Activated CD4-positive, alpha-beta T cell treated with anti-CD3 and anti-CD28 coated beads for 36 hours (primary cell): Measurements from ENCODE around the gene PSMA7. TPM values are rescaled to one million over a fixed set of nuclear protein-coding genes. Genes with fewer than 3 reads are reported as not detected.

ENCODE experiments used
- ATAC-seq: fragments of 200-7000 bp; cut with Tn5 transposase; one replicate; pipeline ENCODE4 v1.10.0; 2021; ENCODE audit warnings: mild to moderate bottlenecking, moderate library complexity
- CTCF ChIA-PET: fragments of 350-600 bp; sonication (Branson Sonifier 250); formaldehyde crosslinking; loops from one replicate; lab custom pipeline; 2021; ENCODE audit warnings: antibody characterized with exemption; lab: Charles Lee
- POLR2A ChIA-PET: fragments of 350-600 bp; sonication (Branson Sonifier 250); formaldehyde crosslinking; loops from one replicate; lab custom pipeline; 2021; ENCODE audit warnings: antibody characterized with exemption, inconsistent platforms; lab: Charles Lee
- DNase-seq: peaks from one replicate; pipeline ENCODE4 v3.0.0-alpha.2; 2020
- H3K27ac Mint-ChIP-seq: one replicate; pipeline ENCODE4 v1.8.0; 2021; ENCODE audit warnings: mixed read lengths
- H3K27me3 Mint-ChIP-seq: one replicate; pipeline ENCODE4 v1.8.0; 2021; ENCODE audit warnings: mixed read lengths
- H3K36me3 Mint-ChIP-seq: one replicate; pipeline ENCODE4 v1.8.0; 2021; ENCODE audit warnings: low read depth, mixed read lengths
- H3K4me1 Mint-ChIP-seq: one replicate; pipeline ENCODE4 v1.8.0; 2021; ENCODE audit warnings: mixed read lengths
- H3K4me3 Mint-ChIP-seq: one replicate; pipeline ENCODE4 v1.8.0; 2021; ENCODE audit warnings: mild to moderate bottlenecking, moderate library complexity, mixed read lengths
- H3K9me3 Mint-ChIP-seq: one replicate; pipeline ENCODE4 v1.8.0; 2021; ENCODE audit warnings: low read depth, mixed read lengths
- intact Hi-C, 2 experiments: fragments of 100-400 bp; cut with DNase I in 1 of 2; cut with micrococcal nuclease in 1 of 2; formaldehyde crosslinking; loops; one replicate each; pipeline versions ENCODE4 v1.14.2 to v1.15.1; 2022 to 2024; cut with DNase I, micrococcal nuclease
- total RNA-seq, 2 experiments: library from RNA; stranded (reverse); gene quantifications; one replicate each; pipeline ENCODE4 v1.2.3, GENCODE V29; 2021

Gene PSMA7
- total RNA-seq, 2 experiments from 2014 or later: 208 to 296 TPM

DNA sequence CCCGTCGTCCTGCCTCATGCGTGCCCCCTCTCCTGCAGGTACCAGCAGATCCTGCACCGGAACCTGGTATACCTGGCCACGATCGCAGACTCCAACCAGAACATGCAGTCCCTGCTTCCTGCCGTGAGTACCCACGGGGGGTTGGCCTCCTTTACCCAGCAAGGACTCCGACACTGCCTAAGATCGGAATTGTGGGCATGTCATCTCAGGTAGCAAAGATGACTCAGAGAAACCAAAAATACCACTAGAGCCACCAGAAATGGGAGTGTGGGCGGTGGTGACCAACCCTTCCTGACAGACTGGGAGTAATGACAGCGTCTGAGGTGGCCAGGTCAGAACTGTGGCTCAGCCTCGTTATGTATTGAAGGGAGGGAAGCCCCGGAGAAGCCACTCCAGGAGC lies 16.6 kb upstream of the PSMA7 start:
- DNase-seq (peak; percentile 82), ATAC-seq (peak; percentile 83)
- Mint-ChIP-seq H3K36me3 (peaks cover 15% of the 10 kb centered on the region), H3K4me3 (peak overlapping the region; percentile 26), H3K9me3 (no peaks in the 10 kb centered on the region), H3K27me3 (no peaks in the 10 kb centered on the region), H3K4me1 (peaks cover 15% of the 10 kb centered on the region), H3K27ac (peak overlapping the region; percentile 30)
- POLR2A ChIA-PET: no interaction called here
- CTCF ChIA-PET: interaction anchor here (0.7 kb wide), 1 partner anchor 71 kb away, joined by 3 read pairs; no protein-coding TSS in a partner anchor
- intact Hi-C loops: loop anchor here in 1 of 2 experiments (1.0 kb wide), 1 partner anchor 38 kb away; the partner anchor contains the start of gene LSM14B

GRCh38 chr20:62159052-62159451 lies 15.9 kb upstream of the PSMA7 start:
- ATAC-seq: no peak
- Mint-ChIP-seq H3K27ac (no peak overlapping the region), H3K9me3 (no peaks in the 10 kb centered on the region), H3K4me1 (peaks cover 15% of the 10 kb centered on the region), H3K36me3 (peaks cover 22% of the 10 kb centered on the region), H3K4me3 (no peak overlapping the region), H3K27me3 (no peaks in the 10 kb centered on the region)
- intact Hi-C loops: no loop called here
- POLR2A ChIA-PET: no interaction called here
- DNase-seq: no peak
- CTCF ChIA-PET: interaction anchor here (0.7 kb wide), 1 partner anchor 70 kb away, joined by 3 read pairs; no protein-coding TSS in a partner anchor

DNA sequence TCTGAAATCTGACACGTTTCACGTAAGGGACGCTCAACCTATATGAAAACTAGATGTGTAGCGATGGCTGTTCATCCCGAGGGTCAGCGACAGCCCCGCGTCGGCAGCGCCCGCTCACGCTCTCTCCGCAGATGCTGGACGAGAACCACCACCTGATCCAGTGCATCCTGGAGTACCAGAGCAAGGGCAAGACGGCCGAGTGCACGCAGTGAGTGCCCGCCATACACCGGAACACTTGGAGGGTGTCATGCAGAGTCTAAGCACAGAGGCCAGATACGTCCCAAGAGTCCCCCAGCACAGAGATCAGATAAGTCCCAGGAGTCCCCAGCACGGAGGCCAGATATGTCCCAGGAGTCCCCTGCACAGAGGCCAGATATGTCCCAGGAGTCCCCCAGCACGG lies 15.3 kb upstream of the PSMA7 start:
- peaks cover 28% of the 10 kb centered on the region for H3K36me3 Mint-ChIP-seq

GRCh38 chr20:62158088-62158400 lies 14.8 kb upstream of the PSMA7 start:
- peaks cover 15% of the 10 kb centered on the region for H3K4me1 Mint-ChIP-seq
- DNase-seq: no peak
- H3K27me3 Mint-ChIP-seq: no peaks in the 10 kb centered on the region
- peaks cover 31% of the 10 kb centered on the region for H3K36me3 Mint-ChIP-seq
- ATAC-seq: no peak
- ChIA-PET POLR2A (no interaction called here), CTCF (no interaction called here)
- H3K9me3 Mint-ChIP-seq: no peaks in the 10 kb centered on the region
- H3K4me3 Mint-ChIP-seq: no peak overlapping the region
- no peak overlapping the region for H3K27ac Mint-ChIP-seq
- intact Hi-C loops: no loop called here

More for the DNA sequence above, 15.3 kb upstream of the PSMA7 start:
- H3K27me3 Mint-ChIP-seq: no peaks in the 10 kb centered on the region
- no peaks in the 10 kb centered on the region for H3K9me3 Mint-ChIP-seq
- H3K4me3 Mint-ChIP-seq: no peak overlapping the region
- POLR2A ChIA-PET: no interaction called here
- intact Hi-C loops: no loop called here
- ATAC-seq: no peak
- CTCF ChIA-PET: no interaction called here
- no peak overlapping the region for H3K27ac Mint-ChIP-seq
- DNase-seq: no peak
- peaks cover 15% of the 10 kb centered on the region for H3K4me1 Mint-ChIP-seq

- Mint-ChIP-seq H3K36me3 (peaks cover 34% of the 10 kb centered on the region), H3K27ac (no peak overlapping the region), H3K4me3 (no peak overlapping the region), H3K9me3 (no peaks in the 10 kb centered on the region), H3K4me1 (peaks cover 15% of the 10 kb centered on the region), H3K27me3 (no peaks in the 10 kb centered on the region)
- intact Hi-C loops: loop anchor here (1.0 to 2.0 kb wide), 3 partner anchors 12 to 147 kb away; no protein-coding TSS in a partner anchor
- ATAC-seq: no peak
- no peak for DNase-seq
- ChIA-PET POLR2A (no interaction called here), CTCF (no interaction called here)
Measured at GRCh38 chr20:62157387-62158087, 14.3 kb upstream of the PSMA7 start.

DNA sequence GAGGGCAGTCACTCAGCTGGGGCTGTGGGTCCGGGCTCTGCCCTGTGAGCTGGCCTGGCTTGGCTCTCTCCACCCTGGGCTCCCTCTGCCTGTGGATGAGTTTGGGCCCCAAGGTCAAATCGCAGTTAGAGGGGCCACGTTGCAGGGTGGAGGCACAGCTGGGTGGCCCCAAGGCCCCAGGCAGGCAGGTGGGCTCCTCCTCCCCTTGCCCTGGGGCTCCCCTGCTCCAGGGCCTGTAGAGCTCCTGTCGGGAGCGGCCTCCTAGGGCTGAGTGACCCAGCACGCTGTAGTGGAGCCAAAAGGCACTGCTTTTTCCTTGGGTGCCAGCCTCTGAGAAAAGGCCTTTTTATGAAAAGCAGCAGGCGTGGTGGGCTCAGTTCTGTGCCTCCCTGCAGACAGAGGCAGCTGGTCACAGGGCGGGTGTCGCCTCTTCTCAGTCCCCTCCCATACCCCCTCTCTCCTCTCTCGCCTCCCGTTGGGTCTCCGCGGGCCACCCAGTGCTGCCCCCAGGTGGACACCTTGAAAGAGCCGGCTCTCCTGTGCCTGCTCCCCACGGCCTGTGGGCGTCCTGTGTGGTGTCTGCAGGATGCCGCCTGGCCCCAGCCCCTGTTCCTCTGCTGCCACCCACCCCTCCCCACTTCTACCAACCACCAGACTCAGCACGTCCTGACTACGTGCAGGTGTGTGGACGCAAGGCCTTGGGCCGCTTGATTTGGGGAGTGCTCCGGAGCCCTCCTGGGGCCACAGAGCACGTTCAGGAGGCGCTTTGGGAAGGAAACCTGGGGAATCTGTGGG lies 13.6 kb upstream of the PSMA7 start:
- ChIA-PET CTCF (interaction anchor here (0.5 to 1.3 kb wide), 6 partner anchors 15 to 199 kb away, joined by 3 to 10 read pairs (median 3); partner anchors contain the start of gene MTG2), POLR2A (interaction anchor here (1.0 kb wide), 1 partner anchor 14 kb away, joined by 3 read pairs; no protein-coding TSS in a partner anchor)
- H3K4me1 Mint-ChIP-seq: peaks cover 15% of the 10 kb centered on the region
- peaks cover 40% of the 10 kb centered on the region for H3K36me3 Mint-ChIP-seq
- no peaks in the 10 kb centered on the region for H3K9me3 Mint-ChIP-seq
- no peaks in the 10 kb centered on the region for H3K27me3 Mint-ChIP-seq
- ATAC-seq: peak; percentile 85
- intact Hi-C loops: loop anchor here (1.0 to 2.0 kb wide), 3 partner anchors 11 to 146 kb away; no protein-coding TSS in a partner anchor
- DNase-seq: peak; percentile 86
- H3K4me3 Mint-ChIP-seq: no peak overlapping the region
- no peak overlapping the region for H3K27ac Mint-ChIP-seq

GRCh38 chr20:62156254-62156556 lies 13.0 kb upstream of the PSMA7 start:
- peaks cover 40% of the 10 kb centered on the region for H3K36me3 Mint-ChIP-seq
- intact Hi-C loops: loop anchor here in 1 of 2 experiments (2.0 kb wide), 1 partner anchor 145 kb away; no protein-coding TSS in a partner anchor

GRCh38 chr20:62155428-62156253 lies 12.4 kb upstream of the PSMA7 start:
- Mint-ChIP-seq H3K4me3 (no peak overlapping the region), H3K4me1 (peaks cover 15% of the 10 kb centered on the region), H3K36me3 (peaks cover 38% of the 10 kb centered on the region), H3K27me3 (no peaks in the 10 kb centered on the region), H3K9me3 (no peaks in the 10 kb centered on the region), H3K27ac (no peak overlapping the region)
- POLR2A ChIA-PET: interaction anchor here (1.0 kb wide), 1 partner anchor 13 kb away, joined by 3 read pairs; no protein-coding TSS in a partner anchor
- ATAC-seq: no peak
- CTCF ChIA-PET: interaction anchor here (0.7 to 1.3 kb wide), 3 partner anchors 96 to 144 kb away, joined by 3 to 10 read pairs (median 3); no protein-coding TSS in a partner anchor
- intact Hi-C loops: loop anchor here in 1 of 2 experiments (2.0 kb wide), 1 partner anchor 145 kb away; no protein-coding TSS in a partner anchor
- no peak for DNase-seq

More at GRCh38 chr20:62156254-62156556, 13.0 kb upstream of the PSMA7 start:
- DNase-seq (no peak), ATAC-seq (no peak)
- H3K4me3 Mint-ChIP-seq: no peak overlapping the region
- H3K9me3 Mint-ChIP-seq: no peaks in the 10 kb centered on the region
- peaks cover 15% of the 10 kb centered on the region for H3K4me1 Mint-ChIP-seq
- ChIA-PET POLR2A (interaction anchor here (1.0 kb wide), 1 partner anchor 14 kb away, joined by 3 read pairs; no protein-coding TSS in a partner anchor), CTCF (interaction anchor here (0.5 to 1.3 kb wide), 6 partner anchors 14 to 198 kb away, joined by 3 to 10 read pairs (median 3); partner anchors contain the start of gene MTG2)
- no peaks in the 10 kb centered on the region for H3K27me3 Mint-ChIP-seq
- no peak overlapping the region for H3K27ac Mint-ChIP-seq

DNA sequence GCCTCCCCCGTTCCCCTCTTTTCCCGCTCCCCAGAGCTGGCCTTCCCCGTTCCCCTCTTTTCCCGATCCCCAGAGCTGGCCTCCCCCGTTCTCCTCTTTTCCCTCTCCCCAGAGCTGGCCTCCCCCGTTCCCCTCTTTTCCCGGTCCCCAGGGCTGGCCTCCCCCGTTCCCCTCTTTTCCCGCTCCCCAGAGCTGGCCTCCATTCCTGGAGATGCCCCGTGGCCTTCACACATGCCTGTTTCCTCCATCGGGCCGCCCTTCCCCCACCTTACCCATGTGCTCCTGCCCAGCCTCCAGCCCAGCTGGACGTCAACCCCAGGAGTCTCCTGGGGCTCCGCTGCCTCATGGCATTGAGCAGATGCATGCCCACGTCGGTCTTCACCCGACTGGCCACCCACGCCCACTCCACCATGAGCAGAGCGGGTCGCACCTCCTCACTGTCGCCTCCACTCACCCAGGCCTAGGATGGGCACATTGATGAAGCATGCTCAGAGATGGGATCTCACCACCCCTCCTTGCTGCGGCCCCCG lies 8.7 kb upstream of the PSMA7 start:
- intact Hi-C loops: no loop called here
- CTCF ChIA-PET: no interaction called here
- DNase-seq (no peak), ATAC-seq (no peak)
- POLR2A ChIA-PET: no interaction called here
- H3K27ac Mint-ChIP-seq: no peak overlapping the region
- H3K36me3 Mint-ChIP-seq: peaks cover 30% of the 10 kb centered on the region
- no peaks in the 10 kb centered on the region for H3K27me3 Mint-ChIP-seq
- H3K4me1 Mint-ChIP-seq: peaks cover 15% of the 10 kb centered on the region
- H3K9me3 Mint-ChIP-seq: no peaks in the 10 kb centered on the region
- no peak overlapping the region for H3K4me3 Mint-ChIP-seq

DNA sequence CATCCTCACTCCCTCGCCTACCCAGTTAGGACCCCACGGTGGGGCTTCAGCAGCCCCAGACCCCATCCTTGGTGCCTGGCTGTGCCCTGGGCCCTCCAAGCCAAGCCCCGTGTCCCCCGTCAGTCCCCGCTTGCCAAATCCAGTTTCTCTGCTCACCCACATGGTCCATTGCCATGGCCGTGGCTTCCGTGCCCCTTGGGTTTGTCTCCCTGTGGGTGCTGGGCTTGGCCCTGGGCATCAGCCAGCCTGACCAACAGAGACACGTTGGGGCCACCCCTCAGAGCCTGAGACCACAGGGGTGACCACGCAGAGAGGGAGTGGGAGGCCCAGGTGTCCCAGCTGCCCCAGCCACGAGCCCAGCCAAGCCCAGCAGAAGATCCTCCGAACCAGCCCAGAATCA lies 8.0 kb upstream of the PSMA7 start:
- peaks cover 15% of the 10 kb centered on the region for H3K4me1 Mint-ChIP-seq
- POLR2A ChIA-PET: interaction anchor here (0.6 kb wide), 1 partner anchor 164 kb away, joined by 4 read pairs; no protein-coding TSS in a partner anchor
- no peaks in the 10 kb centered on the region for H3K27me3 Mint-ChIP-seq
- no peak for ATAC-seq
- no peak overlapping the region for H3K4me3 Mint-ChIP-seq
- intact Hi-C loops: no loop called here
- H3K27ac Mint-ChIP-seq: no peak overlapping the region
- peaks cover 30% of the 10 kb centered on the region for H3K36me3 Mint-ChIP-seq
- H3K9me3 Mint-ChIP-seq: no peaks in the 10 kb centered on the region
- no peak for DNase-seq
- CTCF ChIA-PET: no interaction called here
